ENCODE results near the gene HGFAC.

Gene HGFAC

GRCh38 chr4:3492741-3493719, 51.3 kb downstream of the HGFAC start:
- DNase-seq: no peak

- no peak for DNase-seq
These were observed 52.1 kb downstream of the HGFAC start for GRCh38 chr4:3493720-3494461.

GRCh38 chr4:3494462-3494871, 52.7 kb downstream of the HGFAC start:
- no peak for DNase-seq

- no peak for DNase-seq
These were observed 53.6 kb downstream of the HGFAC start for GRCh38 chr4:3495204-3495975.

GRCh38 chr4:3496021-3496420, 54.3 kb downstream of the HGFAC start:
- DNase-seq: no peak

- no peak for DNase-seq
These were observed 55.3 kb downstream of the HGFAC start for GRCh38 chr4:3497095-3497494.

- no peak for DNase-seq
These were observed 56.0 kb downstream of the HGFAC start for GRCh38 chr4:3497523-3498389.

GRCh38 chr4:3498407-3498806, 56.6 kb downstream of the HGFAC start:
- DNase-seq: no peak

Measured in stimulated activated CD4-positive, alpha-beta T cell treated with anti-CD3 and anti-CD28 coated beads, Interleukin-4, amount 100 ng/mL, for 1 hour (primary cell).